Ovary (tissue), 3 donors: ENCODE data around the gene RPP25L.

Source experiments
- CTCF ChIP-seq, 3 donors: fragments of 450-650 bp in 2 of 3; fragments of 200-600 bp in 1 of 3; IDR thresholded peaks; one replicate each; pipeline versions ENCODE4 v1.5.1 to v1.8.0; 2016 to 2022; ENCODE audit warnings: antibody characterized with exemption in 3 of 3, mild to moderate bottlenecking in 1 of 3
- POLR2A ChIP-seq: fragments of 450-650 bp; IDR thresholded peaks from one replicate; pipeline ENCODE4 v1.6.1; 2017; ENCODE audit warnings: antibody characterized with exemption, mild to moderate bottlenecking, moderate library complexity
- donor health status: DM: no; HTN: no; CAD: no.

DNA sequence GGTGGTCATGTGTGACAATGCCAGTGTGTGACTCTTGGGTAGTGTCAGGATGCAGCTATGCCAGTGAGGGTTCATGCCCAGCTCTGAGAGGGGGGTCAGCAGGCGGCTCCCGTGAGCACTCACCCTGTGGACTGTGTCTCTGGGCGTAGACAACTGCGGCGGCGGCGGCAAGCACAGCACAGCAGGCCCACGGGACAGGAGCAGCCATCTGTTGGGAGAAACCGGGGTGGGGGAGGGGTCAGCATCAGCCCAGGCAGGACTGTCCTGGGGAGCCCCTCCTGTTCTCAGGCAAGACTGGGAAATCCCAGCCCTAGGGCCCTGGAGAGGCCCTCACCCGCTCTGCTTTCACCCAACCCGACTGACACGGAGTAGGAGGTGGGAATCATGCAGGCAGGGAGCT, 43.1 kb downstream of the RPP25L start:
- TF ChIP-seq POLR2A (no peak), CTCF (IDR thresholded peaks at IDR 0.05) (no peak)
